NK-92 treated with Interleukin-12 subunit alpha and Interleukin-12 subunit beta, amount 100 ng/mL, for 24 hours (cell line): ENCODE data around the gene ANKMY1.
"Not testable (repeated sequence)": the region's sequence is repeated elsewhere in the genome, so short reads cannot be mapped to it uniquely, and the experiment has no call there.

Experiments used
- DNase-seq: peaks from one replicate; lab custom pipeline; 2025; lab: John Stamatoyannopoulos, UW

The ANKMY1 gene

DNA sequence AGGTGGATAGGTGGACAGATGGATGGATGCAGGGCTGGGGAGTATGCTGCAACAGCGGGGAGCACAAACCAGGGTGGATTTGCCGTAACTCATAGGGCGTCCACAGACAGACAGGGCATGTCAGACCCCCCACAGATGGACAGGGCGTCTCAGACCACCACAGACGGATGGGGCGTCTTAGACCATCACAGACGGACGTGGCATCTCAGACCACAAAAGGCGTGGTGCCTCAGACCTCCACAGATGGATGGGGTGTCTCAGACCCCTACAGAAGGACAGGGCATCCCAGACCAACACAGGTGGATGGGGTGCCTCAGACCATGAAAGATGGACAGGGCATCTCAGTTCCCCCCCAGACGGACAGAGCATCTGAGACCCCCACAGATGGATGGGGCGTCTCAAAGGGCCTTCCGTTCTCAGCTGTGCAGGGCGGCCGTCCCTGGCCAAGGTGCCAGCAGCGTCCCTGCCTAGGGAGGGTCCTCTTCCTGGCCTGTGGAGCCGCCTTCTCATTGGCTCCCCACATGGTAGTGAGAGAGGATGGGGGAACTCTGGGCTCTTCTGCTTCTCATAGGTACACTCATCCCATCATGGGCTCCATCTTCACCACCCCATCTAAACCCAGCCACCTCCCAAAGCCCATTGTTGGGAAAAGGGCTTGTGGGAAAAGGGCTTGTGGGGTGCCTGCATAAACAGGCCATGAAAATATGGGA is 2.1 kb downstream of the ANKMY1 start:
- DNase-seq = no peak

DNA sequence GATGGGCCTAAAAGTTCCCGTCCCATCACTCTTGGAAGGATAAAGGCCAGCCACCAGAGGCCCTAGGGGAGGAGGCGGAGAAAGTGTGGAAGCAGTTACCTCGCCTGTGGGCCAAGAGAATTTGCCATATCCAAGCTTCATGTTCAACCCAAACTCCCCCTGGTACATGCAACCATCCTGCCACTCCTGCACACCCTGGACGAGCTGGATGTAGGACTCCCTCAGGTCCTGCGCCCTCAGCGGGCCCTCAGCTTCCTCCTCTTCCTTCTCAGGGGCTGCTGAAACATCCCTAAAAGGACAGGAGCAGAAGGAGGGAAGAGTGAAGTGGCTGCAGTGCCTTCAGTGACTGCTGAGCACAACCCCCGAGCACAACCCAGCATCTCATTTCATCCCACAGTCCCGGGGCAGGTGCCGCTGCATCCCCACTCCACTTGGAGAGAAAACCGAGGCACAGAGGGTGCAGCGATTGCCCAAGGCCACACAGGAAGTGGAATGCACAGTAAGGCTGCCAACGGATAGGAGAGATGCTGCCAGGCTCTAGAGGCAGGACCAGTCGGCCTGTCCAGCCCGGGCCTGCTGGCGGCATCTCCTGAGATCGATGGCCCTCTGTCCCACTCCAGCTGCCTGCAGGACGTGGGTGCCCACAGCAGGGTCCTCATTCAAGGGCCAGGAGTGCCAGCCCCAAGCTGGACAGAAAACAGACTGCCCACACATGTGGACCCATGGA is 2.9 kb downstream of the ANKMY1 start:
- no peak for DNase-seq

DNA sequence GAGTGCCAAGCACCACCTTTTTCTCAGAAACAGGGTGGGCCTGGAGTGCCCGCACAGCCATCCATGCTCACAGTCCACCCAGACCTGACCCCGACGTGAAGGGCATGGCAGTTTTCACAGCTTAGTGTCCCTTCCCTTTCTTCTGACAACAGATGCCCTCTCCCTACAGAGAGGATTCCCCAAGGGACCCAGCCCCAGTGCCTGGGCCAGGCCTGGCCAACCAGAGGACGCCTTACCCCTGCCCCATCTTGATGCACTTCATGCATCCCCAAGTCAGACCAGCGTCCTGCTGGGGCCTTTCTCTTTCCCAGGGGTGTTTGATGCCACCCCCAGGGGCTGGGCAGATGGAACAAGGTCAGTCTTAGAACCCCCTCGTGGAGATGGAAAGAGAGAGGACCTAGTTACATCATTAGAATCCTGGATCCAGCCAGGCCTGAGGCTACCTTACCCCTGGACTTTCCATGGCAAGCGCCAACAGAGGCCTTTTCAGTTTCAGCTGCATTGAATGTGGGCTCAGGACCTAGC is 3.8 kb downstream of the ANKMY1 start:
- no peak for DNase-seq

DNA sequence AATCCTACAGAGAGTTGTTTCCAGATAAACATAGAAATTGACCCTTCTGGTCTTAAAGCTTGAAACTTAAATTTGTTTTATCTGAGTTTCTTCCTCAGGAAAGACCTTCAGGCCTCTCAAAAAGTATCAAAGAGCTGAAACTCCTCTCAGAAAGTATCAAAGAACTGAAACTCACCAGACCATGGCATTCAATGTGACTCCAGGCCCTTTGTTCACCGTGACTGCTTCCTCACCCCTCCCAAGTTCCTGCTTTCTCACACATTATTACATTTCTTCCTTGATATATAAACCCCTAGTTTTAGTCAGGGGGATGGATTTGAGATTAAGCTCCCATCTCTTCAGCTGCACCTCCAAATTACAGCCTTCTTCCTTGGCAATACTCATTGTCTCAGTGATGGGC is 6.0 kb downstream of the ANKMY1 start:
- DNase-seq = no peak

DNA sequence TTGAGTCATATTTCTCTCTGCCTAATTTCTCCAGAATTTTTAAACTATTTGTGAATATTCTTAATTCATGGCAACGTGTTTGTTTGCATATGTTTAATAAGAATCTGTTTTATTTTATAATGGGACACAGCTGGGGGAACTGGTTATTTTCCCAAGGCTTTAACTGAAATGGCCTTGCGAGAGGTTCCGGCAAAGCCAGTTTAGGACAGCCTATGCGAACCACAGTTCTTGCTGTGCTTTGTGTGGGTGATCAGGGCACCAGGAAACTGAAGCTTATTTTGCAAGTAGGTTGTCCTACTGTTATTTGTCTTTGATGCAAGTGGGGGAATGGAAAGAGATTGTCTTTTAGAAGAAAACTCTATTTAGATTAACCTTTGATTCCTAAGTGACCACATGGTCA is 6.5 kb downstream of the ANKMY1 start:
- no peak for DNase-seq

DNA sequence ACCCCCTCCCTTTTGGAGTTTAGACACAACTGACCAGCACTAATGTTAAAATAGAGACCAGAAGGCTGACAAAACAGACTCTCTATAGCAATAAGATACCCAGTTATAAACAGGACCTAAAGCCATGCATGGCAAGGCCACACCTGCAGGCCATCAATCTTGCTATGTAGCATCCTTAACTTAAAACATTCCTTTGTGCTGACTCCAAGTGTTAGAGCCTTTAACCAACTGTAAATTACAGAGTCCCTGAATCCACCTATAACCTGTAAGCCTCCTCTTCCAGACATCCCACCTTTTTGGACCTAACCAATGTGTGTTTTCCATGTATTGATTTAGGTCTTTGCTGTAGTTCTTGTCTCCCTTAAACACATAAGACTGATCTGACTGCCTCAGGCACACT is 17.9 kb downstream of the ANKMY1 start:
- DNase-seq = no peak

DNA sequence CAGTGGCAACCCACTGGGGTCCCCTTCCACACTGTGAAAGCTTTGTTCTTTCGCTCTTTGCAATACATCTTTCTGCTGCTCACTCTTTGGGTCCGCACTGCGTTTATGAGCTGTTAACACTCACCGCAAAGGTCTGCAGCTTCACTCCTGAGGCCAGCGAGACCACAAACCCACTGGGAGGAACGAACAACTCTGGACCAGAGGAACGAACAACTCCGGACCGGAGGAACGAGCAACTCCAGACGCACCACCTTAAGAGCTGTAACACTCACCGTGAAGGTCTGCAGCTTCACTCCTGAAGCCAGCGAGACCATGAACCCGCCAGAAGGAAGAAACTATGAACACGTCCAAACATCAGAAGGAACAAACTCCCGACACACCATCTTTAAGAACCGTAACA is 18.7 kb downstream of the ANKMY1 start:
- DNase-seq = not testable (repeated sequence)

DNA sequence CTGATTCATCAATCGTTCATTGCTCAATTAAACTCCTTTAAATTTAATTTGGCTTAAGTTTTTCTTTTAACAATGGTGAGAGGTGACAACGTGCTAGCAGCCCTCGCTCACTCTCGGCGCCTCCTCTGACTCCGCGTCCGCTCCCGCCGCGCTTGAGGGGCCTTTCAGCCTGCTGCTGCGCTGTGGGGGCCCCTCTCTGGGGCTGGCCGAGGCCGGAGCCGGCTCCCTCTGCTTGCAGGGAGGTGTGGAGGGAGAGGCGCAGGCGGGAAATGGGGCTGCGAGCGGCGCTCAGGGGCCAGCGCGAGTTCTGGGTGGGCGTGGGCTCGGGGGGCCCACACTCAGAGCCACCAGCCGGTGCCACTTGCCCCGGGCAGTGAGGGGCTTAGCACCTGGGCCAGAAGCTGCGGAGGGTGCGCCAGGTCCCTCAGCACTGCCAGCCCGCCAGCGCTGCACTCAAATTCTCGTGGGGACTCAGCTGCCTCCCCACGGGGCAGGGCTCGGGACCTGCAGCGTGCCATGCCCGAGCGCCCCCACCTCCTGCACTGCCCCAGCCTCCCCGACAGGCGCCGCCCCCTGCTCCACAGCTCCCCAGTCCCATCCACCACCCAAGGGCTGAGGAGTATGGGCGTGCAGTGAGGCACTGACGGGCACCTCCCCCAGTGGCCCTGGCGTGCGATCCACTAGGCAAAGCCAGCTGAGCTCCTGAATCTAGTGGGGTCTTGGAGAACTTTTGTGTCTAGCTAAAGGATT is 19.6 kb downstream of the ANKMY1 start:
- no peak for DNase-seq

DNA sequence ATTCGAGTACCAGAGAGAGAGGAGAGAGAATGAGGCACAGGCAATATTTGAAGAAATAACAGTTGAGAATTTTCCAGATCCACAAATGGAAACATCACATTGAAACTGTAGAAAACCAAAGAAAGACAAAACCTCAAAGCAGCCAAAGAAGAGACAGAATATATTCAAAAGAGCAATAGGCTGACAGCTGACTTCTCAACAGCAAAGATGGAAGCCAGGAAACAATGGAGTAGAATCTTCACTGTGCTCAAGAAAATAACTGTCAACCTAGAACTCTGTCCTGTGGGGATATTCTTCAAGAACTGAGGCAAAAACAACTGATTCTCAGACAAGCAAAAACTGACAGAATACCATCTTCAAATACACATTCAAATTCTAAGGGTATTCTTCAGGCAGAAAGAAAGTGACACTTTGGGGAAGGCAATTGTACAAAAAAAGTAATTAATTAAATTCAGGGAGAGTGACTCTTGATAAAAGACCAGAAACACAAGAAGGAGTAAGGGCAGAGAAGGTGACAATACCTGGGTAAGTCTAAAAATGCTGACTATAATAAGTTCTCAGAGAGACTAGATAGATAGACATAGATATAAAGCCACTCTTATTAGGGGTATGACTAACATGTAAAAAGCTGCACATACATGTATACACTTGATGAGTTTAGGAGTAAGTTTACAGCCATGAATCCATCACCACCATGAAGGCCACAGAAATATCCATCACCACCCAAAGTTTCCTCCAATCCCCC is 25.6 kb downstream of the ANKMY1 start:
- no peak for DNase-seq

DNA sequence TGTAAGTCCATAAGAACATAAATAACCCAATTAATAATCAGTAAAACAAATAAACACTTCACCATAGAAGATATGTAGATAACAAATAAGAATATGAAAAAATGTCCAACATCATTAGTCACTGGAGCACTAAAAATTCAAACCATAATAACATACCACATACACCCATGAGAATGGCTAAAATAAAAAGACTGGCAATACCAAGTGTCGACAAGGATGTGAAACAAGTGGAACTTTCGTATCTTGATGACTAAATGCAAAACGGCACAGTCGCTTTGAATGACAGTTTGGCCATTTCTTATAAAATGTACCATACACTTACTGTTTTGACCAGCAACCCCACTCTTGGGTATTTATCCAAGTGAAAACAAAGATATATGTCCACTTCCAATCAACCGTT is 26.8 kb downstream of the ANKMY1 start:
- no peak for DNase-seq

DNA sequence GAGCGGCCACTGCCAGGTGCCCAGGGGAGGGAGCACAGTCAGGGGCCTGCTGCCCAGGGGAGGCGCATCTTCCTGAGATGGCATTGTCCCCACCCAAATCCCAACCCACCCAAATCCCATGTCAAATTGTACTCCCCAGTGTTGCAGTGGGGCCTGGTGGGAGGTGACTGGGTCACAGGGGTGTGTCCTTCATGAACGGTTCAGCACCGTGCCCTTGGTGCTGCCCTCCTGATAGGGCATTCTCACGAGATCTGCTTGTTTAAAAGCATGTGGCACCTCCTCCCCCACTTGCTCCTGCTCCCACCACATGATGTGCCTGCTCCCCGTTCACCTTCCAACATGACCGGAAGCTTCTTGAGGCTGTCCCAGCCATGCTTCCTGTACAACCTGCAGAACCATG is 27.6 kb downstream of the ANKMY1 start:
- DNase-seq = no peak

DNA sequence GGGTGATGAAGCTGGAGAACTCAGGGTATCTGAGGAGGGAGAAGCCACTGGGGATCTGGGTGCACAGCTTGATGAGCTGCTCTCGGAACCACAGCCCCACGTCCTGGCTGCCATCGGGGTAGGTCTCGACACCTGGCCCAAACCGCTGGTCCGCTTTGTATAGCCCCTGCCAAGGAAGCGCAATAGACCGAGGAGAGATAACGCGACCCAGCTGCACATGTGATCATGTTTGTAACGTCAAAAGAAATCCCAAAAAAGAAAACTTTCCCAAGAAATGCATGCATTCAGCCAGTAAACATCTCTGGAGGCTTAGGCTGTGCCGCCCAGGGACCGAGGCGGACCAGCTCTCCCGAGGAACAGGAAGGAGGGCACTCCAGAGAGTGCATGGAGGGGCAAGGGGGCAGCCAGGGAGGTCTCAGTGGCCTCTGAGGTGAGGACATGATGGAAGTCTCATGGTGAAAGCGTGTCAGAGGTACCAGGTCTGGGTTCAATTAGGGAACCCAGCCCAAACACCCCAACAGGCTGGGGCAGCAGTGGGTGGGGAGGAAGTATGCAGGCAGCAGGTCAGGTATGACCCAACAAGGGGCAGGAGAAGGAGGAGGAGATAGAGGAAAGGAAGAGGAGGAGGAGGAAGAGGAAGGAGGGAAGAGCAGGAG is 28.3 kb downstream of the ANKMY1 start:
- DNase-seq = no peak

DNA sequence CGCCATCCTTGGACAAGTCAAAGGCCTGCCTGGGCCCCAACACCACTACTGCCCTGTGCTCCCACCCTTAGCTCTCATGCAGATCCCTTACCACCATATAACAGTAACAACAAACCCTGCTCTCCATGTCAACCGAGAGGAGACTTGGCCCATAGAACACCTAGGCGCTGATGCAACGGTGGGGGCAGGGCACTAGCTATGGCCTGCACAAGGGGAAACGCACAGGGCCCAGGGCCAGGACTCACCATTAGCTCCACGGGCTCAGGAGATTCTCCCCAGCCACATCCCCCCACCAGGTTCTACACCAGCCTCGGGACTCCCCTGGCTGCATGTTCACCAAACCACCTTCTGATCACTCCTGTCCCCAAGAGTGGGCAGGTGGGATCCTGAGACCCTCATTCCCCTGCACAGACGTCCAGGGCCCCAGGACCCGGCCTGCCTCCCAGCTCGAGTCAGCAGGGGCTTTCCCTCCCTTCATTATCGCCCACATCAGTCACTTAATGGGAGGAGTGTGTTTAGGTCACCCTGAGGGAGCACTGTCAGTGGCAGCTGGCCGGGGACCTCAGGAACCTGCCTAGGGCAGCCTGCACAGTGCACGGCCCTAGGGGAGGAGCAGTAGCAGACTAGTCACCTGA is 29.3 kb downstream of the ANKMY1 start:
- DNase-seq = no peak

DNA sequence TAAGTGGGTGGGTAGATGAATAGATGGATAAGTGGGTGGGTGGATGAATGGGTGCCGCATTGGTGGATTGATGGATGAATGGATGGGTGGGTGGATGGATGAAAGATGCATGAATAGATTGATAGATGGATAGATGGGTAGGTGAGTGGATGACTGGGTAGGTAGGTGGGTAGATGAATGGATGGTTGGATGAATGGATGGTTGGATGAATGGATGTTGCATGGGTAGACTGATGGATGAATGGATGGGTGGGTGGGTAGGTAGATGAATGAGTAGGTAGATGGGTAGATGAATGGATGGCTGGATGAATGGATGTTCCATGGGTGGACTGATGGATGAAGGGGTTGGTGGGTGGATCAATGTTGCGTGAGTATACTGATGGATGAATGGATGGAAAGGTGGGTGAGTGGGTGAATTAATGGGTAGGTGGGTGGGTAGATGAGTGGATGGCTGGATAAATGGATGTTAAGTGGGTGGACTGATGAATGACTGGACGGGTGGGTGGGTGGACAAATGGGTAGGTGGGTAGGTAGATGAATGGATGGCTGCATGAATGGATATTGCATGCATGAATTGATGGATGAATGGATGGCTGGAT is 30.5 kb downstream of the ANKMY1 start:
- DNase-seq = no peak

DNA sequence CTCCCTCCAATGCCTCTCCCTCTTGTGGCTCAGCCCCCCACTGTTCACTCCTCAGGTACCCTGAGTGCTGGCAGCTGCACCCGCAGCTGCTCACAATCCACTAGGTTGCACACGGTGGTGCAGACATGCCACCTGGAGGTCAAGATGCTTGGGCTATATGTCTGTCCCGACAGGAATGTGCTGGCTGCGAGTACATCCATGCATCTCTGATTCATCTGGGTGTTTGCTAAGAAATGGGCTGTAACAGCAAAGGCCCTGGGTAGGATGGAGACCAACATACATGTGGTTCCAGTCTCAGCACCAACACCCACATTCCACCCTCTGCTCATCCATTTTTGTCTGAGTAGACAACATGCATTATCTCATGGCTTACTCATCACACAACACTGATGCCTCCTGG is 31.3 kb downstream of the ANKMY1 start:
- no peak for DNase-seq

DNA sequence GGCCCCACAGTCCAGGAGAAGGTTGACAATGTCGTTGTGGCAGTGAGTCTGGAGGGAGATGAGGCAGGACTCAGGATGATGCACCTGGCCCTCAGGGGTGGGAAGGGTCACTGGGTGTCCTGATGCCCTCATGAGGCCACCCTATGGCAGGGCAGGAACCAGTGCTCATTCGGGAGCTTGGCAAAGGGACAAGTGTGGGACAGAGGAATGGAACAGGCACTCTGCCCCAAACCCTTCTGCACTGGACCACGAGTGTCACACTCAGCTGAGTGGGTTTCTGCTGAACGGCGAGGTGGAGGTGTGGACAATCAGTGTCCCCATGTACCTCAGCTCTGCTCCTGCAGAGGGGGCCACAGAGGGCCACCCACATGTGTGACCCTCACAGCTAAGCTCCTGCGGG is 32.0 kb downstream of the ANKMY1 start:
- no peak for DNase-seq

DNA sequence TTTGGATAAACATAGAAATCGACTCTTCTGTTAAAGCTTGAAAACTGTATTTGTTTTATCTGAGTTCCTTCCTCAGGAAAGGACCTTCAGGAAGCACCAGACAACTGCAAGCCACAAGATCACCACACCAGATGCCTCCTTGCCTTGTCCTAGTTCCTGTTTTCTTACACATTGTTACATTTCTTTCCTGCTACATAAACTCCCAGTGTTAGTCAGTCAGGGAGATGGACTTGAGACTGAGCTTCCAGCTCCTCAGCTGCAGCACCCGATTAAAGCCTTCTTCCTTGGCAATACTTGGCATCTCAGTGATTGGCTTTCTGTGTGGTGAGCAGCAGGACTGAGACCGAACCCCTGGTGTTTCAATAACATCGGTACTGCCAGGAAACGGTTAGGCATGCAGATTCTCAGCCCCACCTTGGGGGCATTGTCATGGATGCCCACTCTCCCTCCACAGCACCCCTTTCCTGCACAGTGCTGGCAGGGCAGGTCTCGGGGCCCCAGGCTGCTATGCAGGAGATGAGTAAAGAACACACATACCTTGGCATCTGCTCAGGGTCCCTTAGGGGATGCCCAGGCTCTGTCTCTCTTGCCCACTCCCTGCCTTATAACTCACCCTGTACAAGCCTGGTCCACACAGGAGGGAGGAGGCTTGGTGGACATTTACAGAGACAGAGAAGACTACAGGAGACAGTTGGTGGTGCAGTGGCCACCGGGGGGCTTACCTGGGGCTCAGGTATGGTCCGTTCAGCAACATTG is 32.6 kb downstream of the ANKMY1 start:
- no peak for DNase-seq

DNA sequence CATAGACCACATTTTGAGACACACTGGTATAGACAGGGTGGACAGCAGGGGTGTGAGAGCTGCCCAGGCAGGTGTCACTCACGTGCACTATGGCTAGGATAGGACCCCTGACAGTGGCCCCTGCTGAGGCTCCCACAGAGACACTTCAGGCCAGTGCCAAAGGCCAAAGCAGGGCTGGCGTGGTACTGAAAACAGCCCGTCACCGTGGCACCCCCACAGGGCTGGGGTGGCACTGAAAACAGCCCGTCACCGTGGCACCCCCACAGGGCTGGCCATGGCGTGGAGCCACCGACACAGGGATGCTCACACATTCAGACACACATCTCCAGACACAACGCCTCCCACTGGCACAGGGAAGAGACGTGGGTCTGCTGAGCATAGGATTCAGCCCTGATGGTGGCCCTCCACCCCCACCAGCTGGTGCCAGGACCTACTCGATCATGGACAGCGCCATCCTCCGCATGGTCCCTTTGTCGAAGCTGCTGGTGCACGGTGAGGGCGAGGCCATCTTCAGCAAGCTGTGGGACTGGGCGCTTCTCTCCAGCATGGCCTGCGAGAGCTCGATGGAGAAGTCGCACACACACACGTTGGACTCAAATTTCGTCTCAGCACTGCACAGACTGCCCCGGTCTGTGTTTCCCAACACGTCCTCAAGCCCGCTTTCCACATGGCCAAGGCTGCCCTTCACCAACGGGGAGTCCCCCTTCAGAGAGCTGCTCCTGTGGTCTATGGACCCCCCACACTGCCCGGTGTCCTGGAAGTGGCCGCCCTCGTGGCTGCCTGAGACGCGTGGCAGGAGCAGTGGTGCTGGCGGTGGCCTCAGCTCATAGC is 34.1 kb downstream of the ANKMY1 start:
- no peak for DNase-seq

DNA sequence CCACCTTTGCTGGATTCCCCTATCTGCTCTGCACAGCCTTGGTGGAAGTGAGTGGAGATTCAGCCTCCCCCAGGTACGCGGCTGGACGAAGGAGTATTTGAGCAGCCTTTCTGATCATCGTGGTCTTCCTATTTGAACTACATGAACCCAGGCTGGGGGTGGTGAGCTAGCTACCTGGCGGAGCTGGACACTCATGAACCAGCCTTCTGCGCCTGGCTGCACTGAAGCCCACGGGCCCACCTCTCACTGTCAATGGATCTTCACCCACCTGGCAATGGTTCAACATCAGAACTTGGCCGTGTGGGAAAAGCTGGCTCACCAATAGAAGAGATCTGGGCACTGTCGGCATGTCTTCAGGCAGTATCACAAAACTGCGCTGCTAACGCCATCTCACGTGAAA is 35.4 kb downstream of the ANKMY1 start:
- DNase-seq = no peak
